HL-60 (cell line): ENCODE measurements around the gene KRT6A.

Experiments
- DNase-seq, 2 experiments: peaks; one replicate each; pipeline ENCODE4 v3.0.0-alpha.2; 2010 to 2020; ENCODE audit warnings: low read depth in 1 of 2, low spot score in 1 of 2
- H3K27ac ChIP-seq: fragments of 250-450 bp; sonication (Bioruptor Pico); replicated peaks from 2 replicates; pipeline ENCODE4 v1.5.1; 2020; ENCODE audit warnings: mild to moderate bottlenecking, moderate library complexity
- H3K27me3 ChIP-seq: fragments of 250-450 bp; sonication (Bioruptor Pico); 2 replicates; pipeline ENCODE4 v1.5.1; 2021; ENCODE audit warnings: mild to moderate bottlenecking, moderate library complexity; ENCODE audit not compliant: insufficient read depth, poor library complexity, severe bottlenecking
- H3K4me3 ChIP-seq: replicated peaks from 2 replicates; pipeline ENCODE4 v1.5.1; 2011; ENCODE audit warnings: mild to moderate bottlenecking, control low read depth, low read length; ENCODE audit not compliant: insufficient read depth
- CTCF ChIP-seq: IDR thresholded peaks from one replicate; pipeline ENCODE4 v1.5.1; 2011; ENCODE audit warnings: low read length, control low read depth, inconsistent platforms; ENCODE audit not compliant: insufficient read depth
- GABPA ChIP-seq: IDR thresholded peaks from 2 replicates; pipeline ENCODE4 v1.6.1; 2012; ENCODE audit warnings: low read depth
- POLR2AphosphoS5 ChIP-seq: IDR thresholded peaks from 2 replicates; pipeline ENCODE4 v1.6.1; 2012; ENCODE audit warnings: low read depth
- REST ChIP-seq: IDR thresholded peaks from 2 replicates; pipeline ENCODE4 v1.6.1; 2012; ENCODE audit warnings: low read depth; ENCODE audit not compliant: insufficient replicate concordance
- SPI1 ChIP-seq: IDR thresholded peaks from 2 replicates; pipeline ENCODE4 v1.6.1; 2012; ENCODE audit warnings: low read depth, mild to moderate bottlenecking, borderline replicate concordance

KRT6A gene

GRCh38 chr12:52496054-52496453, 3.0 kb upstream of the KRT6A start:
- Histone ChIP-seq H3K27me3 (peaks cover 3% of the 10 kb centered on the region), H3K4me3 (no peak overlapping the region), H3K27ac (no peak overlapping the region)
- TF ChIP-seq SPI1, result no peak
- TF ChIP-seq REST, result no peak
- no peak for TF ChIP-seq GABPA
- no peak for TF ChIP-seq CTCF
- no peak for TF ChIP-seq POLR2AphosphoS5
- DNase-seq, result no peak

GRCh38 chr12:52495389-52495788, 2.3 kb upstream of the KRT6A start:
- H3K27ac ChIP-seq, result no peak overlapping the region
- H3K4me3 ChIP-seq, result no peak overlapping the region
- TF ChIP-seq SPI1, result no peak
- TF ChIP-seq GABPA, result no peak
- TF ChIP-seq REST, result no peak
- TF ChIP-seq CTCF, result no peak
- TF ChIP-seq POLR2AphosphoS5, result no peak
- H3K27me3 ChIP-seq, result peaks cover 3% of the 10 kb centered on the region
- no peak for DNase-seq

GRCh38 chr12:52494518-52494917, 1.5 kb upstream of the KRT6A start:
- DNase-seq, result no peak
- H3K27ac ChIP-seq, result no peak overlapping the region
- peaks cover 3% of the 10 kb centered on the region for H3K27me3 ChIP-seq
- H3K4me3 ChIP-seq, result no peak overlapping the region
- TF ChIP-seq SPI1, result no peak
- TF ChIP-seq REST, result no peak
- no peak for TF ChIP-seq POLR2AphosphoS5
- TF ChIP-seq GABPA, result no peak
- TF ChIP-seq CTCF, result no peak
